Loucy (cell line): Measurements from ENCODE around the gene DNAJC22.
"Not testable (repeated sequence)": the region's sequence is repeated elsewhere in the genome, so short reads cannot be mapped to it uniquely, and the experiment has no call there.

Experiments
- H2AFZ ChIP-seq: fragments of 200-600 bp; sonication (generic); 2 replicates; pipeline ENCODE4 v1.6.0; 2016; ENCODE audit warnings: antibody characterized with exemption, mild to moderate bottlenecking, low read length, moderate library complexity
- H3F3A ChIP-seq: fragments of 200-600 bp; 2 replicates; pipeline ENCODE4 v1.6.0; 2016; ENCODE audit warnings: antibody characterized with exemption, low read depth, mild to moderate bottlenecking
- H3K27me3 ChIP-seq: fragments of 200-600 bp; sonication (generic); 2 replicates; pipeline ENCODE4 v1.6.1; 2014; ENCODE audit warnings: low read length, mild to moderate bottlenecking; ENCODE audit not compliant: insufficient read depth, poor library complexity, severe bottlenecking
- H3K36me3 ChIP-seq: fragments of 200-600 bp; sonication (generic); 2 replicates; pipeline ENCODE4 v1.6.1; 2016; ENCODE audit warnings: low read length; ENCODE audit not compliant: insufficient read depth
- H3K4me1 ChIP-seq: fragments of 200-600 bp; sonication (generic); 2 replicates; pipeline ENCODE4 v1.5.1; 2014; ENCODE audit warnings: low read length, mild to moderate bottlenecking; ENCODE audit not compliant: insufficient read depth, poor library complexity, severe bottlenecking
- H3K4me2 ChIP-seq: fragments of 200-600 bp; sonication (generic); 2 replicates; pipeline ENCODE4 v1.6.0; 2014; ENCODE audit warnings: antibody characterized with exemption, low read length, low read depth, mild to moderate bottlenecking; ENCODE audit not compliant: poor library complexity, severe bottlenecking
- H3K4me3 ChIP-seq: fragments of 200-600 bp; sonication (generic); 2 replicates; pipeline ENCODE4 v1.5.1; 2014; ENCODE audit warnings: low read length, mild to moderate bottlenecking, mixed read lengths; ENCODE audit not compliant: poor library complexity, severe bottlenecking
- H3K79me2 ChIP-seq: fragments of 200-600 bp; sonication (generic); 2 replicates; pipeline ENCODE4 v1.6.1; 2014; ENCODE audit warnings: low read length; ENCODE audit not compliant: insufficient read depth
- H3K9ac ChIP-seq: fragments of 200-600 bp; sonication (generic); 2 replicates; pipeline ENCODE4 v1.6.0; 2014; ENCODE audit warnings: mild to moderate bottlenecking, low read depth, low read length, moderate library complexity; ENCODE audit not compliant: poor library complexity, severe bottlenecking
- H3K9me2 ChIP-seq: fragments of 200-600 bp; sonication (generic); replicated peaks from 2 replicates; pipeline ENCODE4 v1.6.1; 2016; ENCODE audit warnings: low read depth, low read length, mixed read lengths
- H3K9me3 ChIP-seq: fragments of 200-600 bp; sonication (generic); 2 replicates; pipeline ENCODE4 v1.6.1; 2014; ENCODE audit warnings: mild to moderate bottlenecking, antibody characterized with exemption, low read length, low read depth; ENCODE audit not compliant: insufficient read depth
- H4K20me1 ChIP-seq: fragments of 200-600 bp; sonication (generic); 2 replicates; pipeline ENCODE4 v1.6.0; 2014; ENCODE audit warnings: antibody characterized with exemption, low read length, mild to moderate bottlenecking; ENCODE audit not compliant: insufficient read depth, poor library complexity, severe bottlenecking
- CTCF ChIP-seq: fragments of 200-600 bp; sonication (generic); conservative IDR thresholded peaks from 2 replicates; pipeline ENCODE4 v1.5.1; 2014; ENCODE audit warnings: mild to moderate bottlenecking, antibody characterized with exemption, low read length
- EZH2phosphoT487 ChIP-seq: fragments of 200-600 bp; IDR thresholded peaks from 2 replicates; pipeline ENCODE4 v1.6.1; 2018; ENCODE audit warnings: antibody characterized with exemption, mild to moderate bottlenecking, moderate library complexity, borderline replicate concordance

Gene DNAJC22

GRCh38 chr12:49369411-49370145 is 22.9 kb downstream of the DNAJC22 start:
- no peak overlapping the region for H2AFZ ChIP-seq
- no peaks in the 10 kb centered on the region for H3K9me2 ChIP-seq
- H3K9ac ChIP-seq, result peak overlapping the region; percentile 4
- no peaks in the 10 kb centered on the region for H3K36me3 ChIP-seq
- peaks cover 29% of the 10 kb centered on the region for H4K20me1 ChIP-seq
- no peaks in the 10 kb centered on the region for H3K27me3 ChIP-seq
- peaks cover 66% of the 10 kb centered on the region for H3K4me1 ChIP-seq
- H3K9me3 ChIP-seq, result no peaks in the 10 kb centered on the region
- peaks cover 68% of the 10 kb centered on the region for H3K79me2 ChIP-seq
- peak overlapping the region; percentile 92 for H3K4me2 ChIP-seq
- peak overlapping the region; percentile 92 for H3K4me3 ChIP-seq
- peaks cover 3% of the 10 kb centered on the region; the same call in 1 of the 2 replicates for H3F3A ChIP-seq
- TF ChIP-seq EZH2phosphoT487 (no peak), CTCF (peak; percentile 57)

DNA sequence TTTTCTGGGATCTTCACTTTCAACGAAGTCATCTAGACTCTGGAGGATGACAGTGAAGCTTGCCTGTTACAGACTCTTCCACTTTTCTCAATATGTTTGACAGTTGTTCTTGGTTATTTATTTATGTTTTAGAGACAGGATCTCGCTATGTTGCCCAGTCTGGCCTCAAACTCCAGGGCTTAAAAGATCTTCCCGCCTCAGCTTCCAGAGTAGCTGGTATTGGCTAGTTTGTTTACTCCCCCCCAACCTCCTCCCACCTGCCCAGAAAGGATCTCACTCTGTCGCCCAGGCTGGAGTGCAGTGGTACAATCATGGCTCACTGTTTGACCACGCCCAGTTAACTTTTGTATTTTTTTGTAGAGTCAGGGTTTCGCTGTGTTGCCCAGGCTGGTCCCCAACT is 23.9 kb downstream of the DNAJC22 start:
- Histone ChIP-seq H3K79me2 (peaks cover 77% of the 10 kb centered on the region), H3K27me3 (no peaks in the 10 kb centered on the region), H3K36me3 (no peaks in the 10 kb centered on the region), H3K9me3 (no peaks in the 10 kb centered on the region), H3K4me2 (peak overlapping the region; percentile 92), H3K4me3 (peak overlapping the region; percentile 92), H4K20me1 (peaks cover 35% of the 10 kb centered on the region), H3K9ac (no peak overlapping the region), H3K4me1 (peaks cover 67% of the 10 kb centered on the region), H3K9me2 (no peaks in the 10 kb centered on the region), H2AFZ (no peak overlapping the region), H3F3A (peaks cover 3% of the 10 kb centered on the region; the same call in 1 of the 2 replicates)
- TF ChIP-seq EZH2phosphoT487 (no peak), CTCF (no peak)

DNA sequence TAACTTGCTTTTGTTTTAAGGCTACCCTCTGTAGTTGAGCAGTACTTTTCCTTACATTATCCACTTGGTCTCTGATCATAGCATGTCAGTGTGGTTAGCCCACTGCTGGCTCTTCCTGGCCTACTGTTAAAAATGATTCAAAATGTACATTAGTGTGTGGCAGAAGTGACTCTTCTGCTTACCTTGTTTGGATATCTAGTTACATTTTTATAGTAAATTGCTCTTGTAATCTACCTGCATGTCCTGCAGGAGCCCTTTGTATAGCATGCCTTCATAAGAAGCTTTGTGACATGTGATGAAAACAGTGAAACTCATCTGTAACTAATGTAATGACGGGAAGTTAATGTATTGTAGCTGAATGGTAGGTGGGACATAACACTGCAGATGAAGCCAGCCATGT is 28.7 kb downstream of the DNAJC22 start:
- no peaks in the 10 kb centered on the region for H3K9me3 ChIP-seq
- H3K79me2 ChIP-seq, result peaks cover 77% of the 10 kb centered on the region
- peak overlapping the region; percentile 31 for H3K4me2 ChIP-seq
- H2AFZ ChIP-seq, result no peak overlapping the region
- peaks cover 40% of the 10 kb centered on the region for H3K4me1 ChIP-seq
- peaks cover 16% of the 10 kb centered on the region for H4K20me1 ChIP-seq
- TF ChIP-seq EZH2phosphoT487, result no peak
- peak overlapping the region; percentile 29 for H3K4me3 ChIP-seq
- no peak overlapping the region for H3K9ac ChIP-seq
- H3K27me3 ChIP-seq, result no peaks in the 10 kb centered on the region
- no peaks in the 10 kb centered on the region for H3F3A ChIP-seq
- H3K9me2 ChIP-seq, result no peaks in the 10 kb centered on the region
- H3K36me3 ChIP-seq, result no peaks in the 10 kb centered on the region

DNA sequence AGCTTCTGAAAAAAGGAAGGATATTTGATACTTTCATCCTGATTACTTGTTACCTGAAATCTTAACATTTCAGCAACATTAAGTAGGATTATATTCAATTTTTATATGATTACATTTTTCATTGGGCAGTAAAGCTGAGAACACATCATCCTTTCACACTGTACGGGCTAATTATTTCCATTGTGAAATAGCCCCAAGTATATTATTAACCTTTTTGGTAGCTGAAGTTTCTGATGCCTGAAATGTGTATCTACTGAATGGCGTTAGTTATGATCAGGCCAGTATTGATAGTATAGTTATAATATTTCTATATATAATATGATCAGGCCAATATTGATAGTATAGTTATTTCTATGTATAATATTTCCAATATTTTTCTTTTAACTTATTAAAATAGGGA is 30.7 kb downstream of the DNAJC22 start:
- Histone ChIP-seq H3K9me3 (no peaks in the 10 kb centered on the region), H3K27me3 (no peaks in the 10 kb centered on the region), H3K4me2 (no peak overlapping the region), H3K4me1 (peaks cover 21% of the 10 kb centered on the region), H3K9ac (no peak overlapping the region), H3K36me3 (no peaks in the 10 kb centered on the region), H3F3A (no peaks in the 10 kb centered on the region), H3K4me3 (no peak overlapping the region), H2AFZ (no peak overlapping the region), H3K9me2 (no peaks in the 10 kb centered on the region), H4K20me1 (peaks cover 9% of the 10 kb centered on the region), H3K79me2 (peaks cover 74% of the 10 kb centered on the region)
- TF ChIP-seq CTCF, result no peak
- TF ChIP-seq EZH2phosphoT487, result no peak

- H4K20me1 ChIP-seq, H3K36me3 ChIP-seq, H3K4me2 ChIP-seq, H3K9me3 ChIP-seq, H2AFZ ChIP-seq, H3F3A ChIP-seq, H3K9me2 ChIP-seq, H3K4me3 ChIP-seq, H3K4me1 ChIP-seq, H3K27me3 ChIP-seq, H3K9ac ChIP-seq: not testable (repeated sequence)
- H3K79me2 ChIP-seq, result peaks cover 71% of the 10 kb centered on the region
Measured at GRCh38 chr12:49380184-49380583, 33.5 kb downstream of the DNAJC22 start.
